ENCODE data around the gene KIAA1671.

KIAA1671 gene

DNA sequence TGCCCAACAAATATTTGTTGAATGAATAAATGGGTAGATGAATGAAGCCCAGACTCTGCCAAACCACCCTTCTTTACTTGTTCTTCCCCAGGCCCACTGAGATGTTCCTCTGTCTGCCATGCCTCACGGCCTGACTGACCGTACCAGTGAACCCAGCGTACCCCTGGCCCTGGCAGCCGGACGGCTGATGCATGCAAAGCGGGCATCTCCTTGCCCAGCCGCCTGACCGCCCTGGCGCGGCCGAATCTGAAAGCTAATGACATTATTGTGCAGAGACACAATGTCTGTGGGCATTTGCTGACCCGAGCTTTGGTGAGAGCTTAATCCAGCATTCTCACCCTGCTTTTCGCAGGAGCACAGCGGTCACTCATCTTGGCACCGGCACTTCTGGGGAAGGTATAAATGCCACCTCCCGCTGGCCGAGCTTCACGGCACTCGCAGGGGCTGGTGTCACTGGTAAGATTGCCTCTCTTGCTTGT lies 266.7 kb downstream of the KIAA1671 start, which contains the start of gene CRYBB2:
Gene CRYBB2, plus strand, starts transcription at position 429 of the 479 bp plus-strand sequence. CDS start 1,791 bp downstream, outside the sequence.
- H3K27ac ChIP-seq (ENCODE audit: low read depth, low read length, poor library complexity, severe bottlenecking): no peak within 1 kb of the TSS
- no peaks in the 10 kb centered on the region for H3K27me3 ChIP-seq (ENCODE audit: insufficient read depth, low read length)
- H3K9me2 ChIP-seq (ENCODE audit: low read depth, low read length): no peaks in the 10 kb centered on the region
- no peak for TF ChIP-seq EZH2 (IDR thresholded peaks at IDR 0.05; ENCODE audit: borderline replicate concordance, low read length)
- TF ChIP-seq, protein P1, sequence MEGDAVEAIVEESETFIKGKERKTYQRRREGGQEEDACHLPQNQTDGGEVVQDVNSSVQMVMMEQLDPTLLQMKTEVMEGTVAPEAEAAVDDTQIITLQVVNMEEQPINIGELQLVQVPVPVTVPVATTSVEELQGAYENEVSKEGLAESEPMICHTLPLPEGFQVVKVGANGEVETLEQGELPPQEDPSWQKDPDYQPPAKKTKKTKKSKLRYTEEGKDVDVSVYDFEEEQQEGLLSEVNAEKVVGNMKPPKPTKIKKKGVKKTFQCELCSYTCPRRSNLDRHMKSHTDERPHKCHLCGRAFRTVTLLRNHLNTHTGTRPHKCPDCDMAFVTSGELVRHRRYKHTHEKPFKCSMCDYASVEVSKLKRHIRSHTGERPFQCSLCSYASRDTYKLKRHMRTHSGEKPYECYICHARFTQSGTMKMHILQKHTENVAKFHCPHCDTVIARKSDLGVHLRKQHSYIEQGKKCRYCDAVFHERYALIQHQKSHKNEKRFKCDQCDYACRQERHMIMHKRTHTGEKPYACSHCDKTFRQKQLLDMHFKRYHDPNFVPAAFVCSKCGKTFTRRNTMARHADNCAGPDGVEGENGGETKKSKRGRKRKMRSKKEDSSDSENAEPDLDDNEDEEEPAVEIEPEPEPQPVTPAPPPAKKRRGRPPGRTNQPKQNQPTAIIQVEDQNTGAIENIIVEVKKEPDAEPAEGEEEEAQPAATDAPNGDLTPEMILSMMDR (IDR thresholded peaks at IDR 0.05; ENCODE audit: low read length): no peak
- H3F3A ChIP-seq (ENCODE audit: insufficient read depth, low read length): no peaks in the 10 kb centered on the region
- no peak within 1 kb of the TSS for H2AFZ ChIP-seq (ENCODE audit: low read length)
- H4K20me1 ChIP-seq (ENCODE audit: insufficient read depth, low read length): no peaks in the 10 kb centered on the region
- H3K9me3 ChIP-seq (ENCODE audit: low read length): no peaks in the 10 kb centered on the region
- H3K4me3 ChIP-seq (ENCODE audit: low read depth, low read length, poor library complexity, severe bottlenecking): no peak within 1 kb of the TSS
- no peak within 1 kb of the TSS for H3K9ac ChIP-seq (ENCODE audit: low read length)
- no peaks in the 10 kb centered on the region for H3K79me2 ChIP-seq (ENCODE audit: insufficient read depth, low read length)
- no peak within 1 kb of the TSS for H3K4me2 ChIP-seq (ENCODE audit: low read length)
- no peaks in the 10 kb centered on the region for H3K36me3 ChIP-seq (ENCODE audit: insufficient read depth, low read length)
- H3K4me1 ChIP-seq (ENCODE audit: insufficient read depth, low read length, severe bottlenecking): no peaks in the 10 kb centered on the region

DNA sequence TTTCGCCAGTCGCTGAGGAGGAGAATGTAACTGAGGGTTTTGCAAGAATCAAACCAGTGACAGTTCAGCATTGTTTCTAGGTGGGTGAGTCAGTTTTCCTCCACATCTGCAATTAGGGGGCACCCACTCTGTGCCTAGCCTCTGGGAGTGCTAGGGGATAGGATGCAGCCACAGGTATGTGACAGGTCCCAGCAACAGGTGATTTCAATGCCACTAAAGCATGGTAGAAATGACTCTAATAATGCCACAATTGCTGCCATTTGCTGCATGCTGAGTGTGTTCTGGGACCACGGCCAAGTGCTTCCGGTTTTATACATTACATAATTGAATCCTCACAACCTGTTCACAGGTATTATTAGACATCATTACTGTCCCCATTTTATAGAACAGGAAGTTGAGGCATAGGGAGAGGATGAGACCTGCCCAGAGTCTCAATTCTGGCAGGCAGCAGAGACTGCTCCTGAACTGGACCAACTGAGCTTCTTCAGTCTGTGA lies 267.5 kb downstream of the KIAA1671 start:
- Histone ChIP-seq H3K79me2 (ENCODE audit: insufficient read depth, low read length) (no peaks in the 10 kb centered on the region), H3K9me2 (ENCODE audit: low read depth, low read length) (no peaks in the 10 kb centered on the region), H3F3A (ENCODE audit: insufficient read depth, low read length) (no peaks in the 10 kb centered on the region), H3K4me1 (ENCODE audit: insufficient read depth, low read length, severe bottlenecking) (no peaks in the 10 kb centered on the region), H2AFZ (ENCODE audit: low read length) (no peak overlapping the region), H3K27me3 (ENCODE audit: insufficient read depth, low read length) (no peaks in the 10 kb centered on the region), H3K4me3 (ENCODE audit: low read depth, low read length, poor library complexity, severe bottlenecking) (no peak overlapping the region), H3K9ac (ENCODE audit: low read length) (no peak overlapping the region), H3K36me3 (ENCODE audit: insufficient read depth, low read length) (no peaks in the 10 kb centered on the region), H4K20me1 (ENCODE audit: insufficient read depth, low read length) (no peaks in the 10 kb centered on the region), H3K4me2 (ENCODE audit: low read length) (no peak overlapping the region), H3K9me3 (ENCODE audit: low read length) (no peaks in the 10 kb centered on the region), H3K27ac (ENCODE audit: low read depth, low read length, poor library complexity, severe bottlenecking) (no peak overlapping the region)
- TF ChIP-seq EZH2 (IDR thresholded peaks at IDR 0.05; ENCODE audit: borderline replicate concordance, low read length): no peak
- TF ChIP-seq, protein P1 (IDR thresholded peaks at IDR 0.05; ENCODE audit: low read length): no peak

DNA sequence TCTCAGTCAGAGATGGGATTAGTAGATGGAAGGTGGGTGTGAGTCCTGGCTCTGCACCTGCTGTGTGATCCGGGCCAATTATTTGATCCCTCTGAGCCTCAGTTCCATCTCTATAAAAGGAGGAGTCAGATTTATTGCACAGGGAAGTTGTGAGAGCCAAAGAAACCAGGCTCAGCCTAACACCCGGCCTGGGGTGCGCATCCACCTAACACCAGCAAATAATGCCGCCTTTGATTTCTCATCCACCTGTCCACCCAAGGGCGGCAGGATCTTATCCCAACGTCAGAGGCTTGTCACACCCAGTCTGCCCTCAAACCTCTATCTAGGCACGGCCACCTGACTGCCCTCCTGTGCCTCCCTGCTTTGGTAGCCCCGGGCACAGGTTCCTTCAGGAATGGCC lies 269.3 kb downstream of the KIAA1671 start:
- H3K79me2 ChIP-seq (ENCODE audit: insufficient read depth, low read length): no peaks in the 10 kb centered on the region
- H3F3A ChIP-seq (ENCODE audit: insufficient read depth, low read length): no peaks in the 10 kb centered on the region
- H3K9me3 ChIP-seq (ENCODE audit: low read length): no peaks in the 10 kb centered on the region
- TF ChIP-seq, protein P1 (IDR thresholded peaks at IDR 0.05; ENCODE audit: low read length): no peak
- TF ChIP-seq EZH2 (IDR thresholded peaks at IDR 0.05; ENCODE audit: borderline replicate concordance, low read length): no peak
- no peak overlapping the region for H3K4me3 ChIP-seq (ENCODE audit: low read depth, low read length, poor library complexity, severe bottlenecking)
- no peak overlapping the region for H3K4me2 ChIP-seq (ENCODE audit: low read length)
- H3K9ac ChIP-seq (ENCODE audit: low read length): no peak overlapping the region
- H3K27me3 ChIP-seq (ENCODE audit: insufficient read depth, low read length): no peaks in the 10 kb centered on the region
- no peaks in the 10 kb centered on the region for H3K9me2 ChIP-seq (ENCODE audit: low read depth, low read length)
- H2AFZ ChIP-seq (ENCODE audit: low read length): no peak overlapping the region
- H3K4me1 ChIP-seq (ENCODE audit: insufficient read depth, low read length, severe bottlenecking): no peaks in the 10 kb centered on the region
- no peaks in the 10 kb centered on the region for H4K20me1 ChIP-seq (ENCODE audit: insufficient read depth, low read length)
- H3K27ac ChIP-seq (ENCODE audit: low read depth, low read length, poor library complexity, severe bottlenecking): no peak overlapping the region
- no peaks in the 10 kb centered on the region for H3K36me3 ChIP-seq (ENCODE audit: insufficient read depth, low read length)
